Ovary (tissue), 9 donors: Measurements from ENCODE around the gene CETN2. TPM values are rescaled to one million over a fixed set of nuclear protein-coding genes. Genes with fewer than 3 reads are reported as not detected.
"Not testable (repeated sequence)": the region's sequence is repeated elsewhere in the genome, so short reads cannot be mapped to it uniquely, and the experiment has no call there.

Experiments used
- DNase-seq, 5 donors: peaks; one replicate each; pipeline ENCODE4 v3.0.0-alpha.2; 2019 to 2020
- H3K27ac ChIP-seq, 2 donors: fragments of 200-600 bp; one replicate each; pipeline versions ENCODE4 v1.5.1 to v1.8.0; 2019 to 2022
- H3K27me3 ChIP-seq: fragments of 200-600 bp; one replicate; pipeline ENCODE4 v1.8.0; 2022
- H3K36me3 ChIP-seq: fragments of 200-600 bp; sonication (generic); one replicate; pipeline ENCODE4 v1.5.1; 2019
- H3K4me1 ChIP-seq: one replicate; pipeline ENCODE4 v1.8.1; 2013; ENCODE audit warnings: mild to moderate bottlenecking, moderate library complexity; ENCODE audit not compliant: insufficient read depth
- H3K4me3 ChIP-seq: fragments of 200-600 bp; sonication (generic); one replicate; pipeline ENCODE4 v1.5.1; 2017
- H3K9me3 ChIP-seq, 2 donors: fragments of 200-600 bp in 1 of 2; sonication (generic) in 1 of 2; one replicate each; pipeline versions ENCODE4 v1.5.1 to v1.8.1; 2013 to 2019; ENCODE audit warnings: mild to moderate bottlenecking in 1 of 2, moderate library complexity in 1 of 2
- EP300 ChIP-seq: sonication (generic); formaldehyde crosslinking; IDR thresholded peaks from one replicate; pipeline ENCODE4 v1.6.1; 2017; ENCODE audit warnings: antibody characterized with exemption
- POLR2A ChIP-seq: fragments of 450-650 bp; IDR thresholded peaks from one replicate; pipeline ENCODE4 v1.6.1; 2017; ENCODE audit warnings: antibody characterized with exemption, mild to moderate bottlenecking, moderate library complexity
- WGBS, 3 donors: extraction: QIAGEN DNeasy Blood & Tissue Kit in 1 of 3; methylation state at CpG; one replicate each; pipeline versions ENCODE4 v1.1.5 to v1.1.7; 2013 to 2017; 5-methylcytosine and 5-hydroxymethylcytosine counted together
- intact Hi-C, 4 donors: fragments of 100-400 bp; cut with DNase I; formaldehyde crosslinking; loops; one replicate each; pipeline versions ENCODE4 v1.11.0 to v1.15.1; 2022 to 2023
- polyA plus RNA-seq, 2 donors: library from polyadenylated mRNA; stranded (reverse); fragments of 200-250 nt in 1 of 2; fragments of 350-450 nt in 1 of 2; fragmentation: Illumina TruSeq in 1 of 2; extraction: RNeasy Lipid Tissue Mini Kit (QIAGEN cat#74804) in 1 of 2; gene quantifications; one replicate each; pipeline ENCODE4 v1.2.3, GENCODE V29; 2013 to 2014
- total RNA-seq, 7 donors: library from RNA; depleted of rRNA in 2 of 7; stranded (reverse); fragments of >200 nt in 2 of 7; fragmentation: NEBNext Ultra II Directional in 3 of 7; extraction: Animal tissue kit (Norgen Biotek cat#: 25700) in 3 of 7; gene quantifications; one replicate each; pipeline versions ENCODE4 v1.1.0 to v1.2.4, GENCODE V29; 2016 to 2023
- TF ChIP-seq, protein P1 (sequence below), 3 donors: fragments of 450-650 bp in 2 of 3; fragments of 200-600 bp in 1 of 3; IDR thresholded peaks; one replicate each; pipeline versions ENCODE4 v1.5.1 to v1.8.0; 2016 to 2022; ENCODE audit warnings: antibody characterized with exemption in 3 of 3, mild to moderate bottlenecking in 1 of 3
- donor health status: DM: no; HTN: no; CAD: no; lungs with moderate emphysema.
- donor health status: DM: no; HTN: no; CAD: no.
- donor health status: Bipolar disorder and iron deficiency.
- donor health status: DM: yes; HTN: yes; CAD: no.
- donor health status: DM: no; HTN: no; CAD: no.
- donor health status: DM: yes; HTN: yes; CAD: no.

The CETN2 gene
- total and polyA plus RNA-seq, 9 donors = 18.5 to 119 (median 48.1) TPM

- intact Hi-C loops = no loop called here
- no peak overlapping the region for H3K27ac ChIP-seq
- TF ChIP-seq POLR2A (no peak), EP300 (no peak)
- TF ChIP-seq, protein P1, sequence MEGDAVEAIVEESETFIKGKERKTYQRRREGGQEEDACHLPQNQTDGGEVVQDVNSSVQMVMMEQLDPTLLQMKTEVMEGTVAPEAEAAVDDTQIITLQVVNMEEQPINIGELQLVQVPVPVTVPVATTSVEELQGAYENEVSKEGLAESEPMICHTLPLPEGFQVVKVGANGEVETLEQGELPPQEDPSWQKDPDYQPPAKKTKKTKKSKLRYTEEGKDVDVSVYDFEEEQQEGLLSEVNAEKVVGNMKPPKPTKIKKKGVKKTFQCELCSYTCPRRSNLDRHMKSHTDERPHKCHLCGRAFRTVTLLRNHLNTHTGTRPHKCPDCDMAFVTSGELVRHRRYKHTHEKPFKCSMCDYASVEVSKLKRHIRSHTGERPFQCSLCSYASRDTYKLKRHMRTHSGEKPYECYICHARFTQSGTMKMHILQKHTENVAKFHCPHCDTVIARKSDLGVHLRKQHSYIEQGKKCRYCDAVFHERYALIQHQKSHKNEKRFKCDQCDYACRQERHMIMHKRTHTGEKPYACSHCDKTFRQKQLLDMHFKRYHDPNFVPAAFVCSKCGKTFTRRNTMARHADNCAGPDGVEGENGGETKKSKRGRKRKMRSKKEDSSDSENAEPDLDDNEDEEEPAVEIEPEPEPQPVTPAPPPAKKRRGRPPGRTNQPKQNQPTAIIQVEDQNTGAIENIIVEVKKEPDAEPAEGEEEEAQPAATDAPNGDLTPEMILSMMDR (IDR thresholded peaks at IDR 0.05) = no peak
These were observed 13.7 kb upstream of the CETN2 start for GRCh38 chrX:152844256-152844655.

GRCh38 chrX:152843852-152844251, 13.3 kb upstream of the CETN2 start:
- intact Hi-C loops = no loop called here
- 79 to 85% (median 80%) methylated on average over 5 of the region's 5 CpGs for WGBS, 3 donors

More at GRCh38 chrX:152844256-152844655, 13.7 kb upstream of the CETN2 start:
- Histone ChIP-seq H3K4me1 (no peaks in the 10 kb centered on the region), H3K4me3 (no peak overlapping the region), H3K36me3 (no peaks in the 10 kb centered on the region), H3K27me3 (no peaks in the 10 kb centered on the region), H3K9me3 (no peaks in the 10 kb centered on the region)
- DNase-seq = no peak
- 72 to 77% (median 77%) methylated on average over 6 of the region's 6 CpGs for WGBS, 3 donors

GRCh38 chrX:152842772-152843338, 12.3 kb upstream of the CETN2 start:
- Histone ChIP-seq H3K4me1 (no peaks in the 10 kb centered on the region), H3K27ac (no peak overlapping the region), H3K9me3 (no peaks in the 10 kb centered on the region), H3K4me3 (no peak overlapping the region), H3K27me3 (no peaks in the 10 kb centered on the region), H3K36me3 (no peaks in the 10 kb centered on the region)
- TF ChIP-seq EP300 (no peak), POLR2A (no peak)
- intact Hi-C loops = no loop called here
- DNase-seq = no peak
- WGBS, 3 donors = 87 to 88% (median 88%) methylated on average over 10 of the region's 10 CpGs

More at GRCh38 chrX:152843852-152844251, 13.3 kb upstream of the CETN2 start:
- Histone ChIP-seq H3K27me3 (no peaks in the 10 kb centered on the region), H3K36me3 (no peaks in the 10 kb centered on the region), H3K4me1 (no peaks in the 10 kb centered on the region), H3K9me3 (no peaks in the 10 kb centered on the region), H3K4me3 (no peak overlapping the region), H3K27ac (no peak overlapping the region)
- no peak for DNase-seq
- no peak for TF ChIP-seq POLR2A
- no peak for TF ChIP-seq EP300
- TF ChIP-seq, protein P1 (IDR thresholded peaks at IDR 0.05) = no peak

GRCh38 chrX:152835470-152835869, 4.9 kb upstream of the CETN2 start:
- WGBS, 3 donors = 78 to 94% (median 89%) methylated on average over 1 of the region's 1 CpG
- DNase-seq, H3K36me3 ChIP-seq, H3K27me3 ChIP-seq, H3K9me3 ChIP-seq, H3K4me3 ChIP-seq, H3K27ac ChIP-seq, H3K4me1 ChIP-seq, intact Hi-C loops: not testable (repeated sequence)

DNA sequence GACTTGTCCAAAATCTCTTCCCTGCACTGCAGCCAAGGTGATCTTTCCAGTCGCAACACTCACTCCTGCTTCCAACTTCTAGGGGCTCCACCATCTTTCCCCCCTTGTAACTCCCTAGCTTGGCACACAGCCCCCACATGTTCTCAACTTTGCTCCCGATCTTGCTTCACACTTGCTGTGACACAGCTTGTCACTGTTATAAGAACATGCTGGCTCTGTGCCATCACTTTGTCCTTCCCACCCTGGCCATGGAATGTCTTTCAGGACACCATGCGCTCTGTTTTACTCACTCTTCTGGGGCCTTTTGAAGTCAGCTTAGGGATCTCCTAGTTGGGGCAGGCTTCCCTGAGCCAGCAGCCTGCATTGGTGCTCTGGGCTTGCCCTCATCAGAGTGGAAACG, 2.8 kb upstream of the CETN2 start:
- Histone ChIP-seq H3K27ac (no peak overlapping the region), H3K9me3 (no peaks in the 10 kb centered on the region), H3K36me3 (no peaks in the 10 kb centered on the region), H3K4me3 (no peak overlapping the region), H3K27me3 (no peaks in the 10 kb centered on the region), H3K4me1 (no peaks in the 10 kb centered on the region)
- intact Hi-C loops = no loop called here
- WGBS, 3 donors = 80 to 84% (median 82%) methylated on average over 4 of the region's 4 CpGs
- DNase-seq = no peak
- TF ChIP-seq, protein P1 (IDR thresholded peaks at IDR 0.05) = no peak
- TF ChIP-seq EP300 = no peak
- no peak for TF ChIP-seq POLR2A
